Fibroblast of the conjunctiva (primary cell): ENCODE results near the gene CRYBA1.
"Not testable (repeated sequence)": the region's sequence is repeated elsewhere in the genome, so short reads cannot be mapped to it uniquely, and the experiment has no call there.

Experiments
- DNase-seq: peaks from one replicate; pipeline ENCODE4 v3.0.0-alpha.2; 2010; ENCODE audit warnings: low read depth

Gene CRYBA1, protein sequence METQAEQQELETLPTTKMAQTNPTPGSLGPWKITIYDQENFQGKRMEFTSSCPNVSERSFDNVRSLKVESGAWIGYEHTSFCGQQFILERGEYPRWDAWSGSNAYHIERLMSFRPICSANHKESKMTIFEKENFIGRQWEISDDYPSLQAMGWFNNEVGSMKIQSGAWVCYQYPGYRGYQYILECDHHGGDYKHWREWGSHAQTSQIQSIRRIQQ

DNA sequence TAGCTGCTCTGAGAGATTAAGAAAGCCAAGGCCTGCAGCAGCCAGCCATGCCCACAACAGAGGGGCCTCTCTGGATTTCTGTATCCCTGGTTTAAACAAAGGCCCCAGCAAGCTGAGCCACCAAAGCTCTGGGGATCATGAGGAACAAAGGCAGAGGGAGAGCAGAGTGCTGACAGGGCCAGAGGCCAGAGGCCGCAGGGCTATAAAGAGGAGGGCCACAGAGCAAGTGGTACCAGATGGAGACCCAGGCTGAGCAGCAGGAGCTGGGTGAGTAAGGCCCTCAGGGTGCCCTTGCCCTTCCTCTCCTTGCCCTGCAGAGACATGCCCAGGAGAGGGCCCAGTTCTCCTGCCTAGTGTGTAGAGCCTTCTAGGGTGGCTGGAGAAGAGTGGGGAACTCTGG, at the start of gene CRYBA1:
Gene CRYBA1 (plus strand): TSS at position 232 of the 400 bp plus-strand sequence. CDS start 5 bp downstream, at position 237.
- no peak for DNase-seq

DNA sequence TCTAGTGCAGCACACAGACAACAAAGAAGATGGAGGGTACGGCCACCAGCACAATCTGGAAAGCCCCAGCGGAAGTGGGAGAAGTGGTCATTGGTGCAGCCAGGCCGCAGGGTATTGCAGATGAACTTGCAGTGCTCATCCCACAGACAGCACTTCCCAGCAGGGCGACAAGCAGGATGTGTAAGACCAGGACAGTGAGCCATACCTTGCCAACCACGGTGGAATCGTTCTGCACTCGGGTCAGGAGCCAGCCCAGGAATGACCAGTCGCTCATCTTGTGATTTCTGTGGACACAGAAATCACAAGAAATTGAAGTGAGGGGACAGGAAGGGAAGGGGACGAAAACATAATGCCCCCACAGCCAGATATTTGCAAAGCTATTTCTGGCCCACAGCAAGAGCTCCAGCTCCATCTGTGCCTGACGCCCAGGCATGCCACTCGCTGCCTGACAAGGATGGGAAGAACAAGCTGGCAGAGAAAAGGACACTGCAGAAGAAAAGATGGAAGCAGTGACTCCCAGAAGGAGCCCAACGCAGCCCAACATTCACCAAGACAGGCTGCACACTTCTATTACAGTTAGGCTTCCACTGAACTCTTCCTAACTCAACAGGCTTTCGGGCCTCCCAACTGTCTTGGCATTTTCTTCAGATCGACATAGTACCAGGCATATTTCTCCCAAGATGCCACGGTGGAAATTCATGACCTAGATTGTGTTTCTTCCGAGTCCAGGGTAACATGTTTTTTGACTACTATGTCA, 49.0 kb upstream of the CRYBA1 start:
- DNase-seq: no peak

DNA sequence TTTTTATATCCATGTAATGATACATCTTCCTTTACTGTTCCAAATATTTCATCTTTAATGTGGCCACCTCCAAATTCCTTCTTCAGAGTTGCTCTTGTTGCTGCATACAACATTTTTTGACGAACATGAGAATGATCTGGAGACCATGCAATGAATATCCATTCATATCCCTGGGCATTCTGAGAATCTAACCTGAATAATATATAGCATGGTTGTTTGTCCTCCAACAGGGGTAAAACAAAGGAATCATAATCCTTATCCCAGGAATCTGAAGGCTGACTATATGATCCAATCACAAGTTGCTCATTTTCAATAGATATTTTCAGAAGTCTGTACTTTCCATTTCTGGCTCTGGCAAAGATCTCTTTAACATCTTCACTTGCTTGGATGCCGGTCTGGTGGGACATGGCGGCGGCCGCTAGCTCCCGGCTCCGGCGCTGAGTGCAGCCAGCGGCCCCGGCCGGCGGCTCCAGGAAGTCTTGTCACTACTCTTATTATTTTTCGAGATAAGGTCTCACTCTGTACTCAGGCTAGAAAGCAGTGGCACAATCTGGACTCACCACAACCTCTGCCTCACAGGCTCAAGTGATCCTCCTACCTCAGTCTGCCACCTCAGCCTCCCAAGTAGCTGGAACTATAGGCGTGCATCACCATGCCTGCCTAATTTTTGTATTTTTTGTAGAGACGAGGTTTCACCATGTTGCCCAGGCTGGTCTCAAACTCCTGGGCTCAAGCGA, 42.4 kb upstream of the CRYBA1 start:
- DNase-seq: not testable (repeated sequence)

DNA sequence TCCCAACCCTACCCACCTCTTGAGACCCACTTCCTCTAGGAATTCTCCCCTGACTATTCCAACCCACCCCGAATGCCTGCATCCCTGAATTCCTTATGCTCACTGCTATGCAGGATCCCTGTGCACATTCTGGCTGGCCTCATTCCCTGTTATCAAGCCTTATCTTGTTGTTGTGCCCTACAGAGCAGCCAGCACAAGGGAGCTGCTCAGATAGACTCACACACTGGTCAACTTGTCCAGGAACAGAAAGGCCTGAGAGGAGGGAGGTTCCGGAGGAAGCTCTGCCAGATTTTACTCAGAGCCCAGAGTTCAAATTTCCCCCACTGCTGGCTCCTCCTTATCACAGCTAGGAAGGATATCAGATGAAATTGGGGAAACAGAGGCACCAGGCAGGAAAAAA, 41.6 kb upstream of the CRYBA1 start:
- DNase-seq: no peak

DNA sequence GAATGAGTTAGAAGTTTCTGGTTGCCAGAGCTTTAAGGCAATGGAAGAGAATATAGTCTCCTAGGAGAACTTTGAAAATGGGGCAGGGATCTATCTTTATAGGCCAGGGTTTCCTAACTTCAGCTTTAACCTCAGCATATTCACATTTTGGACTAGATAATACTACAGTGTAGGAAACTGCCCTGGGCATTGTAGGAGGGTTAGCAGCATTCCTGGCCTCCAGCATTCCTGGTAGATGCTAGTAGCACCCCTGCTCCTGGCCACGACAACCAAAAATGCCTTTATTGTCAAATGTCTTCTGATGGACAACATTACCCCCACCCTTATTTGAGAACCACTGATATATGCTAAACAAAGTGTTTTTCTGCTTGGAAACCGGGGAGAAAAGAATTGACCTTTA, 38.7 kb upstream of the CRYBA1 start:
- DNase-seq: no peak

DNA sequence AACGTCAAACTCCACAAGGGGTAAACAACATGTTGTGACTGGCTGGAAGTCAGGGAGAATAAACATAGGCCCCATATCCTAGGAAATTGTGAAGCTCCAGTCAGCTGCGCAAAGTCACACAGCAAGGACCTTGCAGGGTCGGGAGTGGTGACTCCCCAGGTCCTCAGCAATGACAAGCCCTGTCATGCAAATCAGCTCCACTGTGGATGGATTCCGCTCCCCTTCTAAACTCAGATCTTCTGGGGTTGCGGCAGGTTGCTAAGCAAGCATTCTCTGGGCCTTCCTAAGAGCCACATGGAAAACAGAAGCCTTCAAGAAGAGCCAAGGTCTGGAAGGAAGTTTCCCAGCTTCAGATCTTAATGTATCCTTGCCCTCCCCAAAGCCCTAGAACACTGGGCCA, 37.6 kb upstream of the CRYBA1 start:
- DNase-seq: no peak

DNA sequence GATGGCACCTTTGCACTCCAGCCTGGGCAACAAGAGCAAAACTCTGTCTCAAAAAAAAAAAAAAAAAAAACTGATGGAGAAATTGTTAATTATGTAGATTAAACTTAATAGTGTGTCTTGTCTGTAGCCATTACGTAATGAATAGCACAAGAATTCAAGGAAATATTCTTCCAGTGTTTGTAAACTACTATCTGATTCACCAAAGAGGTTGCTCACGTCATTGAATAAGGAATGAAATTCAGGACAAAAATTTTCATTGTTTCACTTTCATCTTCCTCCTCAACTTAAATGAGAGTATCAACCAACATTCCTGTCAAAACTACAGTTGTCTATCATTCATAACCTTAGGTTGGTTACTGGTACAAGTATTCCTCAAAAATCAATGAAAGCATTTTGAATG, 35.8 kb upstream of the CRYBA1 start:
- DNase-seq: no peak

DNA sequence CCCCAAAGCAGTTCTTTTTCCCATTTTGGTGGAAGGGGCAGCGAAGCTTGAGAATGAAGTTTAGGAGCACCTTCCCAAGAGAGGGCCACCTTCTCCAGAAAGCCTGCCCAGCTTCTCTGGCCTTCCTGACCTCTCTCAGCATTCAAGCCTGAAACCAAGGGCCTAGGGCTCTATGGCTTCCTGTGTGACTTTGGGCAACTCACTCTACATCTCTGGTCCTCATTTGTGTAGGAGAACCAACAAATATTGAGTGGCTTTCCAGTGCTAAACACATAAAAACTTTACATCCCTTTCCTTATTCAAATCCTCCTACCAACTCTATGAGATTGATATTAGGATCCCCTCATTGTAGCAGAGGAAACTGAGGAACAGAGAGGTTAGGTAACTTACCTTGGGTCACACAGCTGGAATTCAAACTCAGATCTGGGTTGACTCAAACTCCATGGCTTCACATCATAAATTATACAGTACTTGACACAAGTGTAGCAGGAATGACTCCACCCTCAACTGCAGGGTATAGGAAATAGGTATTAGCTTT, 34.5 kb upstream of the CRYBA1 start:
- DNase-seq: no peak

DNA sequence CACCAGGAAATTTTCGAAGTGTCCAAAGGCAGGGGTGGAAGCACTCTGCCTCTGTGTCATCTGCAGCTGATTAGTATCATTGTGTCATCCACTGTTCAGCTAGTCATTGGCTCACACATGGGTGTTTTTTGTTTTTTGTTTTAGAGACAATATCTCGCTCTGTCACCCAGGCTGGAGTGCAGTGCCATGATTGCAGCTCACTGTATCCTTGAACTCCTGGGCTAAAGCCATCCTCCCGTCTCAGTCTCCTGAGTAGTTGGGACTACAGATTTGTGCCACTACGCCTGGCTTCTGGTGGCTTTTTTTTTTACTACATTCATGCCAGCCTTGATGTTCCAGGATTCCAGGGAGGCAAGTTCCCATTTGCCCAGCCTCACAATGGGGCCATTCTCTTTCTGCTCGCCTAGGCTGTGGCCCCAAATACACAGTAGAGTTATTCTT, 34.0 kb upstream of the CRYBA1 start:
- peak; percentile 2 for DNase-seq

DNA sequence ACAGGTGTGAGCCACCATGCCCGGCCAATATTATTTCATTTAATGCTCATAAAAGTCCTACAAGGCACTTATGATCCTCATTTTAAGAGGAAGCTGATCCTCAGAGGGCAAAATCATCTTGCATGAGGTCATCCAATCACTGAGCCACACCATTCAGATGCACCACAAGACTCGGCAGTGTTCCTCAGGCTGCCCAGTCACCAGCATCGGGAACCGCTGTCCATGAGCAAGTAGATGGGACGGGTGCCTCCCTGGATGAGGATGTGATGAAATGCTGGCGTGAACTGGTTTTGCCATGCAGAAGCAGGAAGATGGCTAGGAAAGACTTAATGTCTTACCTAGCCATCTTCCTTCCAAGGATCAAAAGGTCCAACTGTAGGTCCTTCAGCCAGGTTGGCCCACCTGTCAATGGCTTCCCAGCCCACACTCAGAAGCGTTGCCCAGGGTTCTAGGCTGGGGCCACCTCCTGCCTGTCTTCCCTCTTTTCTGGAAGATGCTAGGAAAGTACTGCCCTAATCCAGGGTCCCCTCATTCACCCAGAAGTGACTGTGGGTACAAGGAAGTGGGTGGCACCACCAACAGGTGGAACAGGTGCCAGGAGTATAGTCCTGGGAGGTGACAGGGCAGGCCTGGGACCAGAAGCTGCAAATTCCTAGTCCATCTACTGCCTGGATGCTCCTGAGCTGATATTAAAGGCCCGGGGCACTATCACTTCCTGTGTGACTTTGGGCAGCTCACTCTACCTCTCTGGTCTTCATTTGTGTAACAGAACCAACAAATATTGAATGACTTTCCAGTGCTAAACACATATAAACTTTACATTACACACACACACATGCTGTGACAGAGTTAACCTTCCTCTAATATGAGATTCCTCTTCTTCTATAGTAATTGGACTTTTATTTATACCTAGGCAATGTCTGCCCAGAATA, 32.2 kb upstream of the CRYBA1 start:
- no peak for DNase-seq

DNA sequence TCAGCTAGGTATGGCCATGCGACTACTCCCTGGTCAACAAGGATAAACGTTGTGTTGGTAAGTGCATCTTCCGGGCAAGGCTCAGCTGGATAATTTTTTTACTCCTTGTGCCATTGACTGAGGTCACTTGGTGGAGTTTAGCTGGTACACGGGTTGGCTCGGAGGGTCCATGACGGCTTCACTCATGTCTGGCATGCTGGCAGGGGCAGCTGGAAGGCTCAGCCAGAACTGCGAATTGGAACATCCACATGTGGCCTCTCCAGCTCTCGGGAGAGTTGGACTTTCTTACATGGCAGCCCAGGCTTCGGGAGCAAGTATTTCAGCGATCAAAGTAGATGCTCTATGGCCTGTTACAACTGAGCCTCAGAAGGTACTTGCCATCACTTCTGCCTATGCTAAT, 31.5 kb upstream of the CRYBA1 start:
- no peak for DNase-seq

DNA sequence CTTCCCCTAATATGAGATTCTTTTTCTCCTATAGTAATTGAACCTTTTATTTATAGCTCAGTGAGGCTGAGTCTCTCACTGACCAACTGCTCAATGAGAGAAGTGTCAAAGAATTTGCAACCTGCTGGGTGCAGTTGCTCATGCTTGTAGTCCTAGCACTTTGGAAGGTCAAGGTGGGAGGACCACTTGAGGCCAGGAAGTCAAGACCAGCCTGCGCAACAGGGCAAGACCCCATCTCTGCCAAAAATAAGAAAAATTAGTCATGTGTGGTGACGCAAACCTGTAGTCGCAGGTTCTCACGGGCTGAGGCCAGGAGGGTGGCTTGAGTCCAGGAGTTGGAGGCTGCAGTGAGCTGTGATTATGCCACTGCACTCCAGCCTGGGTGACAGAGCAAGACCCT, 30.9 kb upstream of the CRYBA1 start:
- DNase-seq: no peak

DNA sequence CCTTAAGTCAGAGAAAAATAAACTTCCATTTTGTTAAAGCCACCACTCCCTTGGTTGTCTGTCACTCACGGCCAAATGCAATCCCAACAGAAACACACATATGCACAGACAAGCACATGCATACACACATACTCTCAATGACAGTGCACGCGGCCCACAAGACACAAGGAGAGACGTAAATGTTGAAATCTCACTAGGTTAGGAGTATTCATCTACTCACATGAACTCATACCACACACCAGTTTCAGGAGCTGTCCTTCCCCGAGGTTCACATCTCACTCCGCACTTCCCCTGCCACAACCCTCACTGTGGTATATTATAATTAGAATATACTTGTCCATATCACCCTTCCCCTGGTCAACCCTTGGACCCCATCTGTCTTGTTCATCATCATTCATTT, 30.5 kb upstream of the CRYBA1 start:
- no peak for DNase-seq

DNA sequence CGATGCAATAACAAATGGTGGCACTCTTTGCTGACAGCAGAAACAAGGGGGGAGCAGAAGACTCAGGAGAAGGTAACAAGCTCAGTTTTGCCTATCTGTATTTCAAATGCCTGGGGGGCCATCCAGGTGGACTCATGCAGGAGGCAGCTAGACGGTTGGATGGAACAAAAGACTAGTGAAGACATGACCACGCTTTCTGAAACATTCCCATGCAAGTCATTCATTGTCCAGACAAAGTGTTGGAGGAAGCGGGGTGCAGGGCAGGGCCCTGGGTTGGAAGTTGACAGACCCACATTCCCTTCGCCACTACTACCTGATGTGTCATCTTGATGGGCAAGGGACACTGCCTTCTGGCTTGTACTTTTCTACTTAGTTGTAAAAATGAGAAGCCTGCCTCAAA, 29.8 kb upstream of the CRYBA1 start:
- DNase-seq: no peak

DNA sequence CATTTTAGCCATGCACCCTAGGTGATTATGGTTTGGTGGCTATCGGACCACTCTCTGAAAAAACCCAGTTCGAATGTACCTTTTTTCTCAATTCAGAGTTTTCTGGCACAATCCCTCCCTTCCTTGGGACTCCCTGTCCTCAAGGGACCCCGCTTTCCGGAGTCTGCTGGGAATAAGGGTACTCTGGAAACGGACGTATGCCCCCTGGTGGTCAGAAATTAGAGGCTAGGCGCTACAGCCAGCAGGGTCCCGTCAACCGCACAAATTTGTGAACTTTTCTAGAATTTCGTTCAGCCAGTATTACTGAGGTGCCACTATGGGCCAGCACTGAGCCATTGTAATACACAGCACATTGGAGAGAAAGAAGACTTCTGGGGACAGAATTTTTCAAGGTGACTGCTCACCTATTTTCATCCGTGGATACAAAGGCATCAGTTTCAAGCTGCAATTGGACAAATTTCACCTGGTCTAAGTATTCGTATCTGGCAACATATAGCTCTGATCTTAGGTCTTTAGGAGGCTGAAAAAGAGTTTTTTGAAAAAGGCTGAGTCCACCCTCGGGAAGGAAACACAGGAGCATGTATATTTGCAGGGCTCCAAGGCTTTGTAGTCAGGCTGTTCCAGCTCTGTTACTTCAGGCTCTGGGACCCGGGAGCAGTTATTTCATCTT, 27.1 kb upstream of the CRYBA1 start:
- DNase-seq: peak; percentile 67

DNA sequence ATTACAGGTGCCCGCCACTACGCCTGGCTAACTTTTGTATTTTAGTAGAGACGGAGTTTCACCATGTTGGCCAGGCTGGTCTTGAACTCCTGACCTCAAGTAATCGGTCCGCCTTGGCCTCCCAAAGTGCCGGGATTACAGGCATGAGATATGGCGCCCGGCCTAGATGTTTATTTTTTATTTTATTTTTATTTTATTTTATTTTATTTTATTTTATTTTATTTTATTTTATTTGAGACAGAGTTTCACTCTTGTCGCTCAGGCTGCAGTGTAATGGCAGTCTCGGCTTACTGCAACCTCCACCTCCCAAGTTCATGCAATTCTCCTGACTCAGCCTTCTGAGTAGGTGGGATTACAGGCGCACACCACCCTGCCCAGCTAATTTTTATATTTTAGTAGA, 25.3 kb upstream of the CRYBA1 start:
- DNase-seq: not testable (repeated sequence)

DNA sequence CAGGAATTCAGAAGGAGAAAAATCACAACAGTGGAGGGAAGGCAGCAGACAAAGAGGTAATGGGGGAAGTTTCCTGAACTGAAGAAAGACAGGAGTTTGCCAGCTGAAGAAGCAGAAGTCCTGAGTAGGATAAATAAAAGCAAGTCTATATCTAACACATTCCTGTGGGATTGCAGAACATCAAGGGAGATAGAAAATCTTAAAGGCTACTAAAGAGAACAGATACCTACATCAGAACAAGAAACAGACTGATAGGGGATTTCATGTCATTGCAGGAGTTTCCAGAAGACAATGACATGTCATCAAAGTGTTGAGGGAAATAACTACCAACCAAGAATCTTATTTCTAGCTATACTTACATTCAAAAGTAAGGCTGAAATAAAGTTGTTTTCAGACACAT, 21.3 kb upstream of the CRYBA1 start:
- DNase-seq: no peak

DNA sequence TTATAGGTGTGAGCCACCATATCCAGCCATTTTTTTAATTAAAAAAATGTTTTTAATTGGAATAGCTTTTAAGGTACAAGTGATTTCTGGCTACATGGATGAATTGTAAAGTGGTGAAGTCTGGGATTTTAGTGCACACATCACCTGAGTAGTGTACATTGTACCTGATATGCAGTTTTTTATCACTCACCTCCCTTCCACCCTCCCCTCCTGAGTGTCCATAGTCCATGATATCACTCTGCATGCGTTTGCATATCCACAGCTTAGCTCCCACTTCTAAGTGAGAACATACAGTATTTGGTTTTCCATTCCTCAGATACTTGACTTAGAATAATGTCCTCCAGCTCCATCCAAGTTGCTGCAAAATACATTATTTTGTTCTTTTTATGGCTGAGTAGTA, 13.4 kb upstream of the CRYBA1 start:
- no peak for DNase-seq

DNA sequence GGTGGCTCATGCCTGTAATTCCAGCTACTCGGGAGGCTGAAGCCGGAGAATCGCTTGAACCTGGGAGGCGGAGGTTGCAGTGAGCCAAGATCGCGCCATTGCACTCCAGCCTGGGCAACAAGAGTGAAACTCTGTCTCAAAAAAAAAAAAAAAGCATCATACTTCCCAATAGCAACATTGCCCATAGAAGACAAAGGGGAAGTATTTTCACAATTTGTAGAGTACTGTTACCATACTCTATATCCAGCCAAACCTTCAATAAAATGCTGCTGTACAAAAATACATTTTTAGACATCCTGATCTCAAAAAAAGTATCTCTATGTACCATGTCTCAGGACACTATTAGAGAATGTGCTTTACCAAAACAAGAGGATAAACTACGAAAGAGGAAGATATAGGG, 11.7 kb upstream of the CRYBA1 start:
- DNase-seq: not testable (repeated sequence)

DNA sequence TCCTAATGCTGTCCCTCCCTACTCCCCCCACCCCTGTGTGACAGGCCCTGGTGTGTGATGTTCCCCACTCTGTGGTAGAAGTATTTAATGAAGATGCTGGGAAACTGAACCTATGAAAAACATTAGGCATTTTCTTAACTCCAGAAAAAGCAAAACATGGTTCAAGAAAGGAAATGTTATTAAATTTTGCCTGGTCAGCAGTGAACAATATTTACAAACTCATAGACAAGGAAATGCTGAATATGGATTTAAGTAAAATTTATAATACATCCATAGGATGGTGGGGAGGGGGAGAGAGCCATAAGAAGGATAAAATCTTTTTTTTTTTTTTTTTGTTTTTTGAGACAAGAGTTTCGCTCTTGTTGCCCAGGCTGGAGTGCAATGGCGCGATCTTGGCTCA, 10.8 kb upstream of the CRYBA1 start:
- no peak for DNase-seq

DNA sequence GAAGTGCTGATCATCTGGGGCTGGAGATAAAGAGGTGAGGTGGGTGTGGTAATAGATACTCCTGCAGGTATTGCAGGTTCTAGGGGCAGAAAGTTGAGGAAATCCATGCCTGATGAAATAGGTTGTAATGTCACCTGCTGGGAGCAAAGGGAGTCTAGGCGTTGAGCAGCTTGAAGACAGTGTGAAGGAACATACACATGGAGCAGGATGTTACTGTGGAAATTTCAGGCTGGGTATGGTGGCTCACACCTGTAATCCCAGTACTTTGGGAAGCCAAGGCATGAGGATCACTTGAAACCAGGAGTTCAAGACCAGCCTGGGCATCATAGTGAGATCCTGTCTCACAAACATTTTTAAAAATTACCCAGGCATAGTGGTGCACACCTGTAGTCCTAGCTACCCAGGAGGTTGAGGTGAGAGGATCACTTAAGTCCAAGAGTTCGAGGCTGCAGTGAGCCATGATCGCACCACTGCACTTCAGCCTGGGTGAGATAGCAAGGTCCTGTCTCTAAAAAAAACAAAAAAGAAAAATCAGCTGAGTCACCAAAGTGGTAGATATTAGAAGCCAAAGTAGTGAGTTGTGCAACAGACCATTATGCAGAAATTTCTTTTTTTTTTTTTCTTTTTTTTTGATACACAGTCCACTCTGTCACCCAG, 9.1 kb upstream of the CRYBA1 start:
- DNase-seq: peak; percentile 35
